Upper lobe of left lung (tissue), 4 donors: ENCODE data around the gene IRAG1.

Experiments used
- POLR2A ChIP-seq, 4 donors: fragments of 450-650 bp; IDR thresholded peaks; one replicate each; pipeline ENCODE4 v1.5.1; 2016 to 2017; ENCODE audit warnings: antibody characterized with exemption in 4 of 4, mild to moderate bottlenecking in 2 of 4
- POLR2AphosphoS5 ChIP-seq, 2 donors: sonication (generic); formaldehyde crosslinking; IDR thresholded peaks; one replicate each; pipeline ENCODE4 v1.5.1; 2017; ENCODE audit warnings: antibody characterized with exemption in 2 of 2
- TF ChIP-seq, protein P1 (sequence below), 6 experiments: fragments of 450-650 bp in 4 of 6; fragments of 200-600 bp in 2 of 6; sonication (generic) in 2 of 6; IDR thresholded peaks; one replicate each; pipeline ENCODE4 v1.5.1; 2016 to 2019; ENCODE audit warnings: antibody characterized with exemption in 6 of 6

DNA sequence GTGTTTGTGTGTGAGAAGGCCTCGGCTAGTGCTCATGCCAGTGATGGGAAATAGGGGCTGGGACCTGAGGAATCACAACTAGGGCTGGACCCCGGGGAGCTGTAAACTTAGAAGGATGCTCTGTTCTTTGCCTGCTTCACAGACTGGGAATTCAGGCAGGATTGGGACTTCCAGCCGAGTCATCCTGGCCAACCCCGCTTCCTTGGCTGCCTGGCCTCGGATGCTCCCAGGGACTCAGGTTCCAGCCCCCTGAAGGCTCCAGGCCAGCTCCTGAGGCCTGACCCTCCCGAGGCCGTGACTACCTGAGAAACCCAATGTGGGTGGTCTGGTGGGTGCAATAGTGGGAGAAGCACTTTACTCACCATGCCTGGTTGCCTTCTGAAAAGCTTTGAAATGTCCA is 44.7 kb downstream of the IRAG1 start:
- TF ChIP-seq, protein P1, sequence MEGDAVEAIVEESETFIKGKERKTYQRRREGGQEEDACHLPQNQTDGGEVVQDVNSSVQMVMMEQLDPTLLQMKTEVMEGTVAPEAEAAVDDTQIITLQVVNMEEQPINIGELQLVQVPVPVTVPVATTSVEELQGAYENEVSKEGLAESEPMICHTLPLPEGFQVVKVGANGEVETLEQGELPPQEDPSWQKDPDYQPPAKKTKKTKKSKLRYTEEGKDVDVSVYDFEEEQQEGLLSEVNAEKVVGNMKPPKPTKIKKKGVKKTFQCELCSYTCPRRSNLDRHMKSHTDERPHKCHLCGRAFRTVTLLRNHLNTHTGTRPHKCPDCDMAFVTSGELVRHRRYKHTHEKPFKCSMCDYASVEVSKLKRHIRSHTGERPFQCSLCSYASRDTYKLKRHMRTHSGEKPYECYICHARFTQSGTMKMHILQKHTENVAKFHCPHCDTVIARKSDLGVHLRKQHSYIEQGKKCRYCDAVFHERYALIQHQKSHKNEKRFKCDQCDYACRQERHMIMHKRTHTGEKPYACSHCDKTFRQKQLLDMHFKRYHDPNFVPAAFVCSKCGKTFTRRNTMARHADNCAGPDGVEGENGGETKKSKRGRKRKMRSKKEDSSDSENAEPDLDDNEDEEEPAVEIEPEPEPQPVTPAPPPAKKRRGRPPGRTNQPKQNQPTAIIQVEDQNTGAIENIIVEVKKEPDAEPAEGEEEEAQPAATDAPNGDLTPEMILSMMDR (IDR thresholded peaks at IDR 0.05): no peak
- TF ChIP-seq POLR2A (IDR thresholded peaks at IDR 0.05) (no peak), POLR2AphosphoS5 (IDR thresholded peaks at IDR 0.05) (no peak)
